Measurements from ENCODE around the gene FCRL6.

DNA sequence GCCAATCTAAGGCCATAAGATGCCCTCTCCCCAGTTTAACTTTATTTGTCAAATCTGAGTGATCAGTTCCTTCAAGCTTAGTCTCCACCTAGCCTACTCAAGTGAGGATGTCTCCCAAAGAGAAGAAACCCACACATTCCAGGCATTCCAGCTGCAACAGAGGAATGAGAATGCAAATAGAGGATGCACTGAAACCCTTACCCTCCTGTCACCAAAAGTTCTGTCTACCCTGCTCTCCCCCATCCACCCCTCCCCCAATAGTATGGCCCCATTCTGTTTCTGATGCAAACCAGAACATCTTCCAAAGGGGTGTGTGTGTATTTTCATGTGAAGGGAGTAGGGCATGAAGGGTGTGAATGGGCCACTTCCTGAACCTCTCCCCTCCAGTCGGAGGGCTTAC, 18.4 kb upstream of the FCRL6 start:
- TF ChIP-seq, protein P1, sequence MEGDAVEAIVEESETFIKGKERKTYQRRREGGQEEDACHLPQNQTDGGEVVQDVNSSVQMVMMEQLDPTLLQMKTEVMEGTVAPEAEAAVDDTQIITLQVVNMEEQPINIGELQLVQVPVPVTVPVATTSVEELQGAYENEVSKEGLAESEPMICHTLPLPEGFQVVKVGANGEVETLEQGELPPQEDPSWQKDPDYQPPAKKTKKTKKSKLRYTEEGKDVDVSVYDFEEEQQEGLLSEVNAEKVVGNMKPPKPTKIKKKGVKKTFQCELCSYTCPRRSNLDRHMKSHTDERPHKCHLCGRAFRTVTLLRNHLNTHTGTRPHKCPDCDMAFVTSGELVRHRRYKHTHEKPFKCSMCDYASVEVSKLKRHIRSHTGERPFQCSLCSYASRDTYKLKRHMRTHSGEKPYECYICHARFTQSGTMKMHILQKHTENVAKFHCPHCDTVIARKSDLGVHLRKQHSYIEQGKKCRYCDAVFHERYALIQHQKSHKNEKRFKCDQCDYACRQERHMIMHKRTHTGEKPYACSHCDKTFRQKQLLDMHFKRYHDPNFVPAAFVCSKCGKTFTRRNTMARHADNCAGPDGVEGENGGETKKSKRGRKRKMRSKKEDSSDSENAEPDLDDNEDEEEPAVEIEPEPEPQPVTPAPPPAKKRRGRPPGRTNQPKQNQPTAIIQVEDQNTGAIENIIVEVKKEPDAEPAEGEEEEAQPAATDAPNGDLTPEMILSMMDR (IDR thresholded peaks at IDR 0.05; ENCODE audit: low read depth, low read length), result no peak
- TF ChIP-seq, protein P2, sequence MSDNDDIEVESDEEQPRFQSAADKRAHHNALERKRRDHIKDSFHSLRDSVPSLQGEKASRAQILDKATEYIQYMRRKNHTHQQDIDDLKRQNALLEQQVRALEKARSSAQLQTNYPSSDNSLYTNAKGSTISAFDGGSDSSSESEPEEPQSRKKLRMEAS (IDR thresholded peaks at IDR 0.05; ENCODE audit: low read depth, low read length), result no peak

Measured in NB4 (cell line).